HG03520 (cell line): ENCODE measurements around the gene SH3PXD2B.
"Not testable (repeated sequence)": the region's sequence is repeated elsewhere in the genome, so short reads cannot be mapped to it uniquely, and the experiment has no call there.

Experiments
- ATAC-seq: cut with Tn5 transposase; IDR thresholded peaks from one replicate; pipeline ENCODE4 v1.9.1; 2021; ENCODE audit warnings: mild to moderate bottlenecking, moderate library complexity; ENCODE audit not compliant: unreplicated experiment

SH3PXD2B gene

DNA sequence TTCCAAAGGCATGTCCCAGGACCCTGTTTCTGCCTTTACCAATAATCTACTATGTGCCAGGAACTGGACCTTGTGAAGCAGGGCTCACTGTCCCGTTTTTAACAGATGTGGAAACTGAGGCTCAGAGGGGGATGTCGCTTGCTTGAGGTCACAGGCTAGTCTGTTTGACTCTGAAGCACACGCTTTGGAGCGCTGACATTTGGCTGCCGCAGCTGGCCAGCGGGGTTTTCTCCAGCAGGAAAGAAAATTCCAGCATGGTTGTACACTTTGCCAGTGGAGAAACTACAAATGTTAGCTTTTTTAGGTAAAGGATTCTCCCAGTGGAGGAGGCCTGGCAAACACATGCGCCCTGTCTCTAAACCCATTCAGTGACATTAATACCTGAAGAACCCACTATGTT, 50.5 kb downstream of the SH3PXD2B start:
- ATAC-seq: no peak

DNA sequence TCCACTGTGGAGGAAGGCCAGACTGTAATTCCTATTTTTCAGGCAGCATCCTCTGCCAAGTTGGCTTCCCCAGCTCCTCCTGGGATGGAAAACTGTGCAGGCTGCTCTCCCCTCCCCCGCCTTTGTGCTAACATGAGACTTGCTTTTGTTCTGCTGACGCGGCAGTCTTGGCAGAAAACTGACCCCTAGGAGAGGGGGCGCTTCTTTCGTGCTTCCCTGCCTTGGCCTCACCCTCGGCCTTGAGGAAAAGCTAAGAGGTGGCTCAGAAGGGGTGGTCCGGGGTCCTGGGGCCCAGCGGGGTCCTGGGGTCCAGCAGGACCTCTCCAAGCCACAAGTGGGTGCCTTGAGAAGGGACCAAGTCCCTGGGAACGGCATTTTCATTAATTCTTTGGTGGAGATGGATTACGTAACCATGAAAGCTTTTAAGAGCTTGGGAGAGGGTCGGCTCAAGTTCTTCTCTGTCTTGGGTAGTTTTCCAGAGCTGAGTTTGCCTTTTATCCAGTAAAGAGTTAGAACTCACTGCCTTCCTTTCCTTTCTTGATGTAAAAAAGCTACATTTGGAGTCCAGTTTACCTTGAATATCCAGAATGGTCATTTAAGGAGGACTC, 51.0 kb downstream of the SH3PXD2B start:
- no peak for ATAC-seq

DNA sequence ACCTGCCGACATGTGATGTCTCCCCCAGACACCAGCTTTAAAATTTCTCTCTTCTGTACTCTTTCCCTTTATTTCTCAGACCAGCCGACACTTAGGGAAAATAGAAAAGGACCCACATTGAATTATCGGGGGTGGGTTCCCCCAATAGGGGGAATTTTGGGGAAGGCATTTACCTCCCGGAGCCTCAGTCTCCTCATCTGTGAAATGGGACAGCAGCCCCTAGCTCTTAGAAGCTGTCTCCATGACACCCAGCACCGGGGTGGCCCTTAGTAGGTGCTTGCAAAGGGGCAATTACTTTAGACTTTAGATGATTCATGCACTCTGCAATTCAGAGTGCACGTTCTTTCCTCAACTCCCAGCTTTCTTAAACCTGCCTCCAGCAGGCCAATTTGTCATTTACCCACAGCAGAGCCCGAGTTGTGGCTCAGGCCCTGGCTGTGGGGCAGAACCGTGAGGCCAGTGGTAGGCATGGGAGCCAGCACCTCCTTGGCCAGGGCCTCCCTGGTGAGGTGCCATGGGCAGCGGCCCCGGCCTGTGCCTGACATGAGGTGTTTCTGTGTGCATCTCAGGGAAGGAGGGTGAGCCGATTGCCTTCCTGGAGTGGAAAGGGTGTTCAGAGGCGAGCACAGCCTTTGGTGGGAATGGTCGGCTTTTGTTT, 51.7 kb downstream of the SH3PXD2B start:
- no peak for ATAC-seq

DNA sequence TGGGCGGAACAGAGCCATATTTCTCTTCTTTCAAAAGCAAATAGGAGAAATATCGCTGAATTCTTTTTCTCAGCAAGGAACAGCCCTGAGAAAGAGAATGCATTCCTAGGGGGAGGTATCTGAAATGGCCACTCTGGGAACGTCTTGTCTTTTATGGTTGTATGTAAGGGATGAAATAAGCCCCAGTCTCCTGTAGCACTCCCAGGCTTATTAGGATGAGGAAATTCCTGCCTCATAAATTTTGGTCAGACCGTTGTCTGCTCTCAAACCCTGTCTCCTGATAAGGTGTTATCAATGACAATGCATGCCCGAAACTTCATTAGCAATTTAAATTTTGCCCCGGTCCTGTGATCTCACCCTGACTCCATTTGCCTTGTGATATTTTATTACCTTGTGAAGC, 52.3 kb downstream of the SH3PXD2B start:
- not testable (repeated sequence) for ATAC-seq

DNA sequence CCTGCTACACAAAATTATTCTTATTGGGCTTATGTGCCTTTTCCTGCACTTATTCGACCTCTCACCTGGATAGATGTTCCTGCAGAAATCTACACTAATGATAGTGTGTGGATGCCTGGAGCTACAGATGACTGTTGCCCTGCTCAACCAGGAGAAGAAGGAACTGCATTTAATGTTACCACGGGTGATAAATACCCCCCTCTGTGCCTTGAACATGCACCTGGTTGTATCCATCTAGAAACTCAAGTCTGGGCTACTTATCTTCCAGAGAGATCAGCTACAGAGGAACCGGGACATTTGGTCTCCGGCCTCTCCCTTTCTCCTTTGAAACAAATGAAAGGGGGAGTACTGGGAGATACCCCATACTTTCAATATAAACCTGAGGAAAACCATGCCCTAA, 54.5 kb downstream of the SH3PXD2B start:
- ATAC-seq: no peak

DNA sequence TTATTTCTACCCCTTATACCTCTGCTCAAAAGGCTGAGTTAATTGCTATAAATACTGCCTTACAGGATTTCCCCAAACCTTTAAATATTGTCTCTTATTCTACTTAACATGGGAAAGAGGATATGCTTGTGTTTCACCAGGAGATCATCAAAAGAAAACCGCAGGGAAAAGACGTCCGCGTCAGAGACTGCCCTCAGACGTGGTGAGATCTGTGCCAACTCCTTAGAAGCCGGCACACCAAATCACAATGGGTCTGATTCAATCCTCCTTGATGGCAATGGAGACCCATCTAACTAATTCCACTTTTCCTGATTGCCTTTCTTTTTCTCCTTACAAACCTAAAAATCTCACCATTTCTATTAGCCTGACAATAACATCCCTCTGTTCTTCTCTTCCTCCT, 55.0 kb downstream of the SH3PXD2B start:
- no peak for ATAC-seq

DNA sequence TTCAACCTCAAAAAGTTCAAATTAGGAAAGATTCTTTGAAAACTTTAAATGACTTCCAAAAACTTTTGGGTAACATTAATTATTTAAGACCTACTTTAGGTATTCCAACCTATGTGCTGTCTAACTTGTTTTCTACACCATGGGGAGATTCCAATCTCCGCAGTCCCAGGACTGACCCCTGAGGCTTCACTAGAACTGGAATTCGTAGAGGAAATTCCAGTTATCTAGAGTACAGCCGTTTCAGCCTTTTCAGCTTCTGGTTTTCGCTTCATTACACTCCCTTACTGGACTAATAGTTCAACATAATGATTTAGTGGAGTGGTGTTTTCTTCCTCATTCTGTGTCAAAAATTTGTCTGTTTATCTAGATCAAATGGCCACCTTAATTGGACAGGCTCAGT, 55.7 kb downstream of the SH3PXD2B start:
- not testable (repeated sequence) for ATAC-seq

DNA sequence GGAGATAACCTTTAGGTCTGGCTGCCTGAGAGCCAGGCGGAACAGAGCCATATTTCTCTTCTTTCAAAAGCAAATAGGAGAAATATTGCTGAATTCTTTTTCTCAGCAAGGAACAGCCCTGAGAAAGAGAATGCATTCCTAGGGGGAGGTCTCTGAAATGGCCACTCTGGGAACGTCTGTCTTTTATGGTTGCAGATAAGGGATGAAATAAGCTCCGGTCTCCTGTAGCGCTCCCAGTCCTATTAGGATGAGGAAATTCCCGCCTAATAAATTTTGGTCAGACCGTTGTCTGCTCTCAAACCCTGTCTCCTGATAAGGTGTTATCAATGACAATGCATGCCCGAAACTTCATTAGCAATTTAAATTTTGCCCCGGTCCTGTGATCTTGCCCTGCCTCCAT, 57.3 kb downstream of the SH3PXD2B start:
- ATAC-seq: not testable (repeated sequence)

DNA sequence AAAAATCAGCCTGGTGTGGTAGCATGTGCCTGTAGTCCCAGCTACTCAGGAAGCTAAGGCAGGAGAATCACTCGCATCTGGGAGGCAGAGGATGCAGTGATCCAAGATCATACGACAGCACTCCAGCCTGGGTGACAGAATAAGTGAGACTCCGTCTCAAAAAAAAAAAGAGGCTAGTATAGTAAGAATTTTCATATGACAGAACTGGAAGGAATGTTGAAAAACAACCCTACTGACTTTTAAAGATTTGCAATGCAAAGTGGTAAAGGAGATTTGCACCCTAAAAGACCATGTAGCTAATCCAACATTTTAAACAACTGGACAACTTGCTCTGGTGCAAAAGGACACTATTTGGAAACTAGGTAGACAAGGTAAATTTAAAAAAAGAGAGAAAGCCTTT, 58.1 kb downstream of the SH3PXD2B start:
- ATAC-seq: no peak

DNA sequence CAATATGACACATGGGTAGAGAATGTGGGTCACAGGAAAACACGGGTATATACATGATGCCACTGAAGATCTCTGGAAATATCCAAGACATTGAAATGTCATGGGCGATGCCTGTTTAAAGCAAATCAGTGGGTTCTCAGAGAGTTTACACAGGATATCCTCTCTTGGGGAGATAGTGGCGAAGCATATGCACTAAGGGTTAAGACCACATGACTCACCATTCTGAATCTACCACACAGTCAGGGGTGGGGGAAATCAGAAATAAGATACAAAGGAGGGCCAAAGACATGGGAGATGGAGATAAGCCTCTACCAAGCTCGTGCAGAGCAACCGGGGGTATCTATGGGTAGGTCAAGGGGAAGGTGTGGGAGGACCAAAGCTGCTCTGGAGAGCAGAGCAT, 58.8 kb downstream of the SH3PXD2B start:
- no peak for ATAC-seq

DNA sequence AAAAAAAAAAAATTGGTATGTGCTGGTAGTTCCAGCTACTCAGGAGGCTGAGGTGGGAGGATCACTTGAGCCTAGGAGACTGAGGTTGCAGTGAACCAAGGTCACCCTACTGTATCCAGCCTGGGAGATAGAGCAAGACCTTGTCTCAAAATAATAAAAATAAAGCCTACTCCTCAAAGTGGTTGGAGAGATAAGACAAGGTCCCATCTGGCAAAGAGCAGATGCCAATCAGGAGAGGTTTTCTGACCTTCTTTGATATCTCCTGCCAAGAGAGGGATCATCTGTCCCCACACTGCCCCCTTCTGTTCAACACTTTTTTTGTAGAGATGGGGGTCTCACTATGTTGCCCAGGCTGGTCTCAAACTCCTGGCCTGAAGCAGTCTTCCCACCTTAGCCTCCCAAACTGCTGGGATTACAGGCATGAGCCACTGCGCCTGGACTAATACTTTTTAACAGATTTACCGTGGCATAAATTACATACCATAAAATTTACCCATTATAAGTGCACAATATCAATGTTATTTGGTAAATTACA, 64.7 kb downstream of the SH3PXD2B start:
- ATAC-seq: no peak

DNA sequence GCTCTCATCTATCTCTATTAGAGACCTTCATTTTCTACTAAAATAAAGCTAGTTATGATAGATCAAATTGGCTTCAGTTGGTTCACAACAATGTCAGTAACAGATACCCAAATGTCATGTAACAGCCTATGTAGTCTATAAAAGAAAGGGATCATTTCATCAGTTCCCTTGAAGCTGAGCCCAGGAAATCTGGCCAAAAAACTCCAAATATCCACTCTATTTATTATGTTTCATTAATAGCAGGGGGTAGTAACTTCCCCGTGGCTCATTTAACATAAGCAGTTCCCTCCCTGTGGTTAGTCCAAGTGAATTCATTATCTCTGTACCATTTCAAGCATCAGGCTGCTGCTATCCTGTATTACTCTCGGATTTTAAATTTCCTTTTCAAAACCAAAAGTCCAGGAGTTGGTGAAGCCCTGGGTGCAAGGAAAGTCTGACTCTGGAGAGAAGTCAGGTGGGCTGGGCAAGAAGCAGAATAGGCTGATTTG, 66.0 kb downstream of the SH3PXD2B start:
- ATAC-seq: no peak

DNA sequence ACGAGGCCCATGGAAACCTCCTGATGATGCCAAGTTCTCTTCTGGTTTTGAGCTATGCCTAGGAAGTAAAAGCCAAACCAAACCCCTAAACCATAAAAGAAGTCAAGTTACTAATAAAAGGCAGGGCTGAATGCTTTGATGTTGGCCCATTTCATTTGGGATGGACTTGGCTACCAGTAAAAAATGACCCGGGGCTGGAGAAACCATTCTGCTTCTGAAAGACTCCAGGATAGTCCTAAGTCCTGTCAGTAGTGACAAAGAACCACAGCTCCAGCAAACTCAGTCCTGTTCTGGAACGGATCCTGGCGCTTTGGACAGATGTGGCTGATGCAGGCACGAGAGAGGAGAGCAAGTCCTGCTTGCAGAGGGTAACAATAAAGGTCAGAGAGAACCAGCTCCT, 68.6 kb downstream of the SH3PXD2B start:
- ATAC-seq: no peak

DNA sequence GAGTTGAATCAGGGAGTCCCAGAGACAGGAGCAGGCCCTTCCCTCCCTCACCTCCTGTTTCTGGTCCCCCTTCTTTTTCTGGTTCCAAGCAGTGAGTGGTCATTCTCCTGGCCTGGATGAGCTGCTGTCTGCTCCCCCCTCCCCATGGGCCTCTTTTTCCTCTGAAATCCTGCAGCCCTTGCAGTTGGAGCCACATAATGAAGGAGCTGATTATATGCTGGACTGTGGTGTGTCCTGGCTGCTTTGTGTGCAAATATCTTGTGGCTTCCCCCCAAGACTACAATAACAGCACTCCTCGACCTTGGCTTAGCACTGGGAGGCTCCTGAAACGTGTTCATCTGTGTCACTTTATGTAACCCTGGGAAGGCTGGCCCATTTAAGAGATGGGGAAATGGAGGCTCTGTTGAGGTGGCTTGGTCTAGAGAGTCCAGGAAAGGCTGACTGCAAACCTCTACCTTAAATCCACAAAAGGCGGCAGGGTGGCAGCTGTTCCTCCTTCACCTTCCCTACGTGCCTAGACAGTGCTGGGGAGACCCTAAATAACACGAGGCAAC, 69.2 kb downstream of the SH3PXD2B start:
- no peak for ATAC-seq

DNA sequence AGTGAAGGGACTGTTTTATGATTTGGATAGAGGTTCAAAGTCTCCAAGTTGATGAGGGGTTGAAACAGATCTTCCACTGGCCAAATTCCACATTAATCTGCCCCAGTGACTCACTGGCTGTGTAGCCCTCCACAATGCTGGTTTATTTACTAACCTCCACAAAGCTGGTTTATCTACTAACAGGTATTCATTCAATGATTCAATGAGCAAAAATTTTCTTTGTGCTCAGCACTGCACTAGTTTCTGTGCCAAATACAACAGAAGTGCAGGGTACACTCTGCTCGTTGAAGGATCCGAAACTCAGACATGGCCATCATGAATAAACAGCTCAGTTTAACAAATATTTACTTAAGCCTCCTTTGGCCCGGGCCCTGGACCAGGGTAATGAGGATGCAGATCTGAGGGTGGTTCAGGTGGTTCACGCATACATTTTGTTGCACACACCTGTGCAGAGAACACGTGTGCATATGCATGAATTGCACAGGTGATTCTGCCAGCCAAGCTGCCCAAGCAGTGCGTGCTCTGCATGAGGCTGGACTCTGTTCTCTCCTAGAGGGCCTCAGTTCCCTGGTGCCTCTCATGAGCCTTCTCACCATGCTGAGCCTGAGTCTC, 71.0 kb downstream of the SH3PXD2B start:
- no peak for ATAC-seq

DNA sequence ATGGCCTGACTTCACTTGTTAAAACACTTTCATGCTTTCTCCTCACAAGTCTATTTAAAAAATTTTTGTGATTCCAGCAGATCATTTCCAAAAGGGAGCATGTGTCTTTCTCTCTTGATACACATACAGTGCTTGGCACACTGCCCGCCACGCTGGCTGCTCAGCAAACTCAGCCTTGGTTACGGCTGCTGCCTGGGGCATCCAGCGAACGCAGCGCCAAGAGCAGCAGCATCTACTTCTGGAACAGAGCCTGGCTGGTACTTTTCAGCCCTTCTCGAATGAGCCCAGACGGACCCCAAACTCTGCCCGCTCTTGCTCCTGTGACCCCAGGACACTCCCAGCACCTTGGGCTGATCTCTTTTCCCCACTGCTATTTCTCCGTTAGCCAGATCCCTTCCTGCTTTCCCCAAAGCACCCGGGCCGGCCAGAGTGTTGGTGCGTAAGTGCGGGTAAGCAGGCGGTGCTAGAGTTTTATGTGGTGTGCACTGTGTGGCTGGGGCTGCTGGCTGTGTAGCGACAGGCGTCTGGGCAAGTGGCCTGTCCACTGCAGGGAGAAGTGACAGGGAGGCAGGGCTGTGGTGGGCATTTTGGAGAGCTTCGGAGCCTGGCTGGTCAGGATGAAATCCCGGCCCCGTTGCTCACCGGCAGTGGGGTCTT, 73.2 kb downstream of the SH3PXD2B start:
- ATAC-seq: no peak

DNA sequence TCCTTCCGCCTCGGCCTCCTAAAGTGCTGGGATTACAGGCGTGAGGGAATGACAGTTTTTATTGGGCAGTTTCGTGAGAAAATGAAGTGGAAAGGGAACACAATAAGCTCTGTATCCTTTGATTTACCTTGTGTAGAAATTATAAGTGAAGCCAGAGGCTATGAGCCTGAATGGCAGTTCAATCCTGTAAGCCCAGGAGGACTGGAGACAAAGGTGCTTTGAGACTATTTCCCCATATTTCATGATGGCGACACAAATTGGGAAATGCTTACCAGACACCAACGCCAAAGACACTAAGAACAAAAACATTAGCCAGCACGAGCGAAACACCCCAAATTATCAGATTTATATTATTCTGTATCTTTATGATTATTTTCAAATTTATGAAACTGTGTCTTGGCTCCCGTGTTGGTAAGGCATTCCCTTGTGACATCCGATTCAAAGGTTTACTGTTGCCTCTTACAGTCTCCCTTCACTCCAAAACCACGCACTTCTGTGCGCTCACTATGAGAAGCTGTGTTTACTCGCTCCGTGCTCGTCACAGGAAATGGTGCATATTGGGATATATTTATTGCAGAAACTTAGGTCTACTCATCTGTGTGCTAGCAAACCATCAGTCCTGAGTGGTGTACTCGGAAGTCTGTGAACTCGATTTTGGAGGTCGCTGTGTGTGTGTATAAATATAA, 73.9 kb downstream of the SH3PXD2B start:
- no peak for ATAC-seq

DNA sequence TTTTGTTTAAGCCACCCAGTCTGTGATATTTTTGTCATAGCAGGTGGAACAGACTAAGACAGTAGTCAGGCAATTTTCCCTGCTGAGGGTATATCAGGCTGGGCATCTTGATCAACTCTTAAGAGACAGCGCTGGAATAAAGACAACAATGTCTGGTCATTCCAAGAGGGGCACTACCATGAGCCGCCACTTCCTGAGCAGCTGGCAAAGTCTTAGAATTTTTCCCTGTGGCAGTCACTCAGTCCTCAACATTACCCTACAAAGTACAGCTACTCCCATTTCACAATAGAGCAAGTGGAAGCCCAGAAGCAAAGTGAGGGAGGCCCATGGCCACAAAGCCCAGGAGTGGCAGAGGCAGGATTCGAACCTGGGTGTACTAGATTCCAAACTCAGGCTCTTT, 74.8 kb downstream of the SH3PXD2B start:
- ATAC-seq: no peak

DNA sequence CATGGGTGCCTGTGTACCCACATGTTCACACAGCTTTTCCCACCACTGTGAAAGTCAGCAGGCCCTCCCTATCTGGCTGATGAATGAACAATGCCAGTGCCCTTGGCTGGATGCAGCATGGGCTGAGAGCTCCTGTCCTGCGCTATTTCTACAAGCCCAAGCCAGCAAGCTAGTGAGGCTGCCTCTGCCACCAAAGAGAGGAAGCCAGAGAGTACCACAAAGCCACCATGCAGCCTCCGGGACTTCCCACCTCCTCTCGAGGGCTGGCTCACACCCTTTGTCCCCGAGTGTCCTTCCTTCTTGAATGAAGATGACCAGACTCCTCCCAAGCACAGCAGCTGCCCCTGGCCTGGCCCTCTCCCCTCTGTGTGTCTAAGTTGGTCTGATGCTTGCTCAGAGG, 76.5 kb downstream of the SH3PXD2B start:
- ATAC-seq: no peak

DNA sequence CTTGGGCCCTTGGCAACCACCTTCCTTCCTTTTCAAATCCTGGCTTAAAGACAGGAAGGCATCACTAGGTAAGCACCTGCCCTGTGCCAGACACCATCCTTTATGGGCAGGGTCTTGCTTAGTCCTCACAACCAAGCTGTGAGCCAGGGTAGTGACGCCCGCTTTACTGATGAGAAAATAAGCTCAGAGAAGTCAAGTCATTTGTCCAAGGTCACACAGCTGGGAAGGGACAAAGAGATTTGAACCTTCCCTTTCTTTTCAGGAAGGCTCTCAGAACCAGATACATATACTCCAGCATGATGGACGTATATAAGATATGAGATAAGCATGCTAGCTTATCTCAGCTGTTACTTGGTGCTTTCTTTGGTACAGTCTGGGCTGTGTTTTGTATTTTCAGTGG, 76.9 kb downstream of the SH3PXD2B start:
- ATAC-seq: no peak

DNA sequence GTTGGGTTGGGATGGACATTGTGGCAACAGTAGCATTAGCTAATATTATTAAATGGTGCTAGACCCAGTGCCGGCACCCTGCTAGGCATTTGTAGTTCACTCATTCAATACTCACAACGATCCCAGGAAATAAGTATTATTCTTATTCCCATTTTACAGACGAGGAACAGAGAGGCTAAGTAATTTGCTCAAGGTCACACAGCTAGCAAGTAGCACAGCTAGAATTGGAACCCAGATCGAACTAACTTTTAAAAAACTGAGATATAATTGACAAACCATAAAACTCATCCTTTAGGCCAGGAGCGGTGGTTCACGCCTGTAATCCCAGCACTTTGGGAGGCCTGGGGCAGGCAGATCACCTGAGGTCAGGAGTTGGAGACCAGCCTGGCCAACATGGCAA, 79.5 kb downstream of the SH3PXD2B start:
- ATAC-seq: no peak
